ENCODE data around the gene CIAO1.

- TF ChIP-seq CTCF (conservative IDR thresholded peaks at IDR 0.05; ENCODE audit: low read depth, low read length) (no peak), MXI1 (IDR thresholded peaks at IDR 0.05; ENCODE audit: borderline replicate concordance, low read depth, low read length) (no peak), POLR2A (IDR thresholded peaks at IDR 0.05; ENCODE audit: low read depth, low read length) (no peak)
Observed at GRCh38 chr2:96225016-96225533, 41.0 kb upstream of the CIAO1 start.

Data from IMR-90 (cell line).